MCF 10A (cell line): Measurements from ENCODE around the gene ARL6. TPM values are rescaled to one million over a fixed set of nuclear protein-coding genes. Genes with fewer than 3 reads are reported as not detected.

Source experiments
- BruUV-seq: library from RNA; stranded (reverse); fragments of 400-500 nt; replicated peaks from 2 replicates; lab custom pipeline; 2021; lab: Mats Ljungman, UMichigan
- CTCF ChIA-PET: fragments of 300-600 bp; sonication (Branson Sonifier 250); formaldehyde crosslinking; extraction: SDS; loops from one replicate; lab custom pipeline; 2021; ENCODE audit warnings: antibody characterized with exemption, inconsistent platforms; lab: Yijun Ruan, JAX
- POLR2A ChIA-PET: fragments of 300-600, 350-650 bp; sonication (Branson Sonifier 250); formaldehyde crosslinking; extraction: SDS; loops from one replicate; lab custom pipeline; 2020; ENCODE audit warnings: antibody characterized with exemption, inconsistent platforms; lab: Yijun Ruan, JAX
- DNase-seq: peaks from one replicate; pipeline ENCODE4 v3.0.0-alpha.2; 2018; ENCODE audit not compliant: unreplicated experiment
- H3K27ac Mint-ChIP-seq: one replicate; pipeline ENCODE4 v1.8.0; 2022; ENCODE audit warnings: mild to moderate bottlenecking, low read depth, mixed read lengths; ENCODE audit not compliant: unreplicated experiment
- H3K27me3 Mint-ChIP-seq: one replicate; pipeline ENCODE4 v1.8.0; 2022; ENCODE audit warnings: mixed read lengths; ENCODE audit not compliant: insufficient read depth, unreplicated experiment
- H3K36me3 Mint-ChIP-seq: one replicate; pipeline ENCODE4 v1.8.0; 2022; ENCODE audit warnings: mild to moderate bottlenecking, moderate library complexity, mixed read lengths; ENCODE audit not compliant: insufficient read depth, unreplicated experiment
- H3K4me1 Mint-ChIP-seq: one replicate; pipeline ENCODE4 v1.8.0; 2022; ENCODE audit warnings: mixed read lengths; ENCODE audit not compliant: insufficient read depth, unreplicated experiment
- H3K4me3 Mint-ChIP-seq: one replicate; pipeline ENCODE4 v1.8.0; 2022; ENCODE audit warnings: mild to moderate bottlenecking, moderate library complexity, mixed read lengths; ENCODE audit not compliant: unreplicated experiment
- H3K9me3 Mint-ChIP-seq: one replicate; pipeline ENCODE4 v1.8.0; 2022; ENCODE audit warnings: mixed read lengths; ENCODE audit not compliant: unreplicated experiment
- intact Hi-C: fragments of 100-400 bp; cut with micrococcal nuclease; formaldehyde crosslinking; loops from 2 replicates; pipeline ENCODE4 v1.14.1; 2022
- total RNA-seq: library from RNA; stranded (reverse); gene quantifications from 2 replicates; pipeline ENCODE4 v1.2.3, GENCODE V29; 2022
- TF ChIP-seq, protein P1 (sequence below): fragments of 200-600 bp; IDR thresholded peaks from one replicate; pipeline ENCODE4 v1.8.0; 2022; ENCODE audit warnings: antibody characterized with exemption, mild to moderate bottlenecking; ENCODE audit not compliant: unreplicated experiment

Gene ARL6
- total RNA-seq, 1 experiment from 2014 or later = 4.7 TPM

GRCh38 chr3:97823046-97824004, 58.8 kb downstream of the ARL6 start:
- ChIA-PET POLR2A (interaction anchor here (0.6 to 4.4 kb wide), 13 partner anchors 11 to 541 kb away, joined by 3 to 64 read pairs (median 11); partner anchors contain the start of gene RIOX2), CTCF (interaction anchor here (0.6 to 2.4 kb wide), 14 partner anchors 18 to 199 kb away, joined by 3 to 11 read pairs (median 4); no protein-coding TSS in a partner anchor)
- H3K36me3 Mint-ChIP-seq = no peaks in the 10 kb centered on the region
- TF ChIP-seq, protein P1, sequence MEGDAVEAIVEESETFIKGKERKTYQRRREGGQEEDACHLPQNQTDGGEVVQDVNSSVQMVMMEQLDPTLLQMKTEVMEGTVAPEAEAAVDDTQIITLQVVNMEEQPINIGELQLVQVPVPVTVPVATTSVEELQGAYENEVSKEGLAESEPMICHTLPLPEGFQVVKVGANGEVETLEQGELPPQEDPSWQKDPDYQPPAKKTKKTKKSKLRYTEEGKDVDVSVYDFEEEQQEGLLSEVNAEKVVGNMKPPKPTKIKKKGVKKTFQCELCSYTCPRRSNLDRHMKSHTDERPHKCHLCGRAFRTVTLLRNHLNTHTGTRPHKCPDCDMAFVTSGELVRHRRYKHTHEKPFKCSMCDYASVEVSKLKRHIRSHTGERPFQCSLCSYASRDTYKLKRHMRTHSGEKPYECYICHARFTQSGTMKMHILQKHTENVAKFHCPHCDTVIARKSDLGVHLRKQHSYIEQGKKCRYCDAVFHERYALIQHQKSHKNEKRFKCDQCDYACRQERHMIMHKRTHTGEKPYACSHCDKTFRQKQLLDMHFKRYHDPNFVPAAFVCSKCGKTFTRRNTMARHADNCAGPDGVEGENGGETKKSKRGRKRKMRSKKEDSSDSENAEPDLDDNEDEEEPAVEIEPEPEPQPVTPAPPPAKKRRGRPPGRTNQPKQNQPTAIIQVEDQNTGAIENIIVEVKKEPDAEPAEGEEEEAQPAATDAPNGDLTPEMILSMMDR = no peak
- DNase-seq = no peak
- no peaks in the 10 kb centered on the region for H3K27me3 Mint-ChIP-seq
- peak overlapping the region; percentile 91 for H3K4me3 Mint-ChIP-seq
- peaks cover 22% of the 10 kb centered on the region for H3K4me1 Mint-ChIP-seq
- intact Hi-C loops = loop anchor here (2.0 kb wide), 1 partner anchor 91 kb away; no protein-coding TSS in a partner anchor
- H3K9me3 Mint-ChIP-seq = no peaks in the 10 kb centered on the region
- BruUV-seq = no TSS peak
- peak overlapping the region; percentile 81 for H3K27ac Mint-ChIP-seq

- DNase-seq = no peak
- intact Hi-C loops = no loop called here
- TF ChIP-seq, protein P1 = no peak
- no peaks in the 10 kb centered on the region for H3K9me3 Mint-ChIP-seq
- no TSS peak for BruUV-seq
- H3K4me3 Mint-ChIP-seq = no peak overlapping the region
- H3K4me1 Mint-ChIP-seq = peaks cover 22% of the 10 kb centered on the region
- ChIA-PET POLR2A (no interaction called here), CTCF (interaction anchor here (0.9 kb wide), 1 partner anchor 13 kb away, joined by 3 read pairs; no protein-coding TSS in a partner anchor)
- H3K36me3 Mint-ChIP-seq = no peaks in the 10 kb centered on the region
- H3K27me3 Mint-ChIP-seq = no peaks in the 10 kb centered on the region
- no peak overlapping the region for H3K27ac Mint-ChIP-seq
Measured at GRCh38 chr3:97825101-97825500, 60.5 kb downstream of the ARL6 start.

- H3K4me1 Mint-ChIP-seq = peaks cover 21% of the 10 kb centered on the region
- ChIA-PET POLR2A (interaction anchor here (1.3 kb wide), 1 partner anchor 44 kb away, joined by 5 read pairs; no protein-coding TSS in a partner anchor), CTCF (interaction anchor here (0.5 to 1.0 kb wide), 5 partner anchors 12 to 984 kb away, joined by 3 read pairs; no protein-coding TSS in a partner anchor)
- H3K36me3 Mint-ChIP-seq = no peaks in the 10 kb centered on the region
- intact Hi-C loops = no loop called here
- H3K27ac Mint-ChIP-seq = no peak overlapping the region
- BruUV-seq = no TSS peak
- TF ChIP-seq, protein P1 = no peak
- no peak for DNase-seq
- H3K4me3 Mint-ChIP-seq = no peak overlapping the region
- H3K27me3 Mint-ChIP-seq = no peaks in the 10 kb centered on the region
- H3K9me3 Mint-ChIP-seq = no peaks in the 10 kb centered on the region
Measured at GRCh38 chr3:97827741-97828471, 63.3 kb downstream of the ARL6 start.
